ENCODE measurements around the gene THEM5.

Gene THEM5

GRCh38 chr1:151816548-151817352 lies 36.8 kb downstream of the THEM5 start:
- DNase-seq (ENCODE audit: low spot score): no peak
- no peak for TF ChIP-seq CTCF (IDR thresholded peaks at IDR 0.05; ENCODE audit: extremely low read depth, missing control alignments)

- TF ChIP-seq CTCF (IDR thresholded peaks at IDR 0.05; ENCODE audit: extremely low read depth, missing control alignments): no peak
- DNase-seq (ENCODE audit: low spot score): no peak
Measured at GRCh38 chr1:151815716-151816327, 37.7 kb downstream of the THEM5 start.

- no peak for DNase-seq (ENCODE audit: low spot score)
- TF ChIP-seq CTCF (IDR thresholded peaks at IDR 0.05; ENCODE audit: extremely low read depth, missing control alignments): no peak
Measured at GRCh38 chr1:151814971-151815545, 38.5 kb downstream of the THEM5 start.

GRCh38 chr1:151814426-151814825 lies 39.1 kb downstream of the THEM5 start:
- DNase-seq (ENCODE audit: low spot score): no peak
- no peak for TF ChIP-seq CTCF (IDR thresholded peaks at IDR 0.05; ENCODE audit: extremely low read depth, missing control alignments)

- no peak for TF ChIP-seq CTCF (IDR thresholded peaks at IDR 0.05; ENCODE audit: extremely low read depth, missing control alignments)
- no peak for DNase-seq (ENCODE audit: low spot score)
Measured at GRCh38 chr1:151813271-151813977, 40.1 kb downstream of the THEM5 start.

- DNase-seq (ENCODE audit: low spot score): no peak
- no peak for TF ChIP-seq CTCF (IDR thresholded peaks at IDR 0.05; ENCODE audit: extremely low read depth, missing control alignments)
Measured at GRCh38 chr1:151811181-151811580, 42.3 kb downstream of the THEM5 start.
